Left lung (tissue), 10 donors: ENCODE measurements around the gene KCTD12. TPM values are rescaled to one million over a fixed set of nuclear protein-coding genes. Genes with fewer than 3 reads are reported as not detected.

Experiments
- ATAC-seq: fragments of 200-7000 bp; cut with Tn5 transposase; one replicate; pipeline ENCODE4 v1.9.1; 2020; ENCODE audit warnings: moderate library complexity
- DNase-seq, 4 donors: peaks; one replicate each; pipeline ENCODE4 v3.0.0-alpha.2; 2013 to 2020
- H3K27ac ChIP-seq, 2 donors: fragments of 200-600 bp; sonication (generic) in 1 of 2; one replicate each; pipeline versions ENCODE4 v1.5.0 to v1.8.0; 2020 to 2021
- H3K27me3 ChIP-seq, 2 donors: fragments of 200-600 bp; sonication (generic) in 1 of 2; one replicate each; pipeline versions ENCODE4 v1.5.0 to v1.8.0; 2020 to 2021
- H3K36me3 ChIP-seq, 2 donors: fragments of 200-600 bp; sonication (generic) in 1 of 2; one replicate each; pipeline versions ENCODE4 v1.5.0 to v1.8.0; 2020 to 2021
- H3K4me1 ChIP-seq, 2 donors: fragments of 200-600 bp; one replicate each; pipeline ENCODE4 v1.8.0; 2021
- H3K4me3 ChIP-seq, 2 donors: fragments of 200-600 bp; sonication (generic) in 1 of 2; one replicate each; pipeline versions ENCODE4 v1.5.0 to v1.8.0; 2020 to 2021; ENCODE audit warnings: mild to moderate bottlenecking in 1 of 2
- H3K9me3 ChIP-seq, 2 donors: fragments of 200-600 bp; sonication (generic) in 1 of 2; one replicate each; pipeline versions ENCODE4 v1.5.0 to v1.8.0; 2020 to 2021
- intact Hi-C, 2 donors: fragments of 100-400 bp; cut with DNase I; formaldehyde crosslinking; loops; one replicate each; pipeline versions ENCODE4 v1.11.2 to v1.14.2; 2022
- polyA plus RNA-seq, 6 donors: library from polyadenylated mRNA; unstranded; fragments of 120-200 nt; gene quantifications; one replicate each; pipeline ENCODE4 v1.2.1, GENCODE V29; 2013; ENCODE audit not compliant: insufficient read length in 6 of 6
- total RNA-seq, 2 donors: library from RNA; stranded (reverse); fragmentation: NEBNext Ultra II Directional; extraction: Animal tissue kit (Norgen Biotek cat#: 25700); gene quantifications; one replicate each; pipeline ENCODE4 v1.2.1, GENCODE V29; 2021
- TF ChIP-seq, protein P1 (sequence below), 2 donors: fragments of 200-600 bp; sonication (generic) in 1 of 2; IDR thresholded peaks; one replicate each; pipeline versions ENCODE4 v1.5.0 to v1.8.0; 2021; ENCODE audit warnings: antibody characterized with exemption in 2 of 2
- donor health status: DM: no; HTN: yes; CAD: no.
- donor health status: DM: no; HTN: no; CAD: no.

KCTD12 gene
- total and polyA plus RNA-seq, 8 donors, result 153 to 234 (median 180) TPM

GRCh38 chr13:76875271-76875815 lies 10.9 kb downstream of the KCTD12 start:
- Histone ChIP-seq H3K36me3 (no peaks in the 10 kb centered on the region), H3K9me3 (no peaks in the 10 kb centered on the region), H3K27ac (no peak overlapping the region), H3K27me3 (no peaks in the 10 kb centered on the region), H3K4me3 (no peak overlapping the region), H3K4me1 (peaks cover 0 to 36% of the 10 kb centered on the region in 2 donors)
- TF ChIP-seq, protein P1, sequence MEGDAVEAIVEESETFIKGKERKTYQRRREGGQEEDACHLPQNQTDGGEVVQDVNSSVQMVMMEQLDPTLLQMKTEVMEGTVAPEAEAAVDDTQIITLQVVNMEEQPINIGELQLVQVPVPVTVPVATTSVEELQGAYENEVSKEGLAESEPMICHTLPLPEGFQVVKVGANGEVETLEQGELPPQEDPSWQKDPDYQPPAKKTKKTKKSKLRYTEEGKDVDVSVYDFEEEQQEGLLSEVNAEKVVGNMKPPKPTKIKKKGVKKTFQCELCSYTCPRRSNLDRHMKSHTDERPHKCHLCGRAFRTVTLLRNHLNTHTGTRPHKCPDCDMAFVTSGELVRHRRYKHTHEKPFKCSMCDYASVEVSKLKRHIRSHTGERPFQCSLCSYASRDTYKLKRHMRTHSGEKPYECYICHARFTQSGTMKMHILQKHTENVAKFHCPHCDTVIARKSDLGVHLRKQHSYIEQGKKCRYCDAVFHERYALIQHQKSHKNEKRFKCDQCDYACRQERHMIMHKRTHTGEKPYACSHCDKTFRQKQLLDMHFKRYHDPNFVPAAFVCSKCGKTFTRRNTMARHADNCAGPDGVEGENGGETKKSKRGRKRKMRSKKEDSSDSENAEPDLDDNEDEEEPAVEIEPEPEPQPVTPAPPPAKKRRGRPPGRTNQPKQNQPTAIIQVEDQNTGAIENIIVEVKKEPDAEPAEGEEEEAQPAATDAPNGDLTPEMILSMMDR (IDR thresholded peaks at IDR 0.05), result no peak
- intact Hi-C loops, result no loop called here
- DNase-seq (no peak), ATAC-seq (no peak)

DNA sequence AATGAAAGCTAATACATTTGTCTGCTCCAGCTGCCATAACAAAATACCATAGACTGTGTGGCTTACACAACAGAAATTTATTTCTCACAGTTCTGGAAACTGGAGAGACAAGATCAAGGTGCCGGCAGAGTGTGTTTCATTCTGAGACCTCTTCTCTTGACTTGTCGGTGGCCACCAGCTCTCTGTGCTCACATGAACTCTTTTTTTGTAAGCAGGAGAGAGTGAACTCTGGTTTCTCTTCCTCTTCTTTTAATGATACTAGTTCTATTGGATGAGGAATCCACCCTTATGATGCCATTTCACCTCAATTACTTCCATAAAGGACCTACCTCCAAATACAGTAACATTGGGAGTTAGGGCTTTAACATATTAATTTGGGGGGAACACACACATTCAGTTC lies 11.7 kb downstream of the KCTD12 start:
- no peak overlapping the region for H3K4me3 ChIP-seq
- no peaks in the 10 kb centered on the region for H3K9me3 ChIP-seq
- DNase-seq (no peak), ATAC-seq (peak; percentile 38)
- TF ChIP-seq, protein P1 (IDR thresholded peaks at IDR 0.05), result no peak
- no peaks in the 10 kb centered on the region for H3K27me3 ChIP-seq
- no peak overlapping the region for H3K27ac ChIP-seq
- peaks cover 0 to 29% of the 10 kb centered on the region in 2 donors for H3K4me1 ChIP-seq
- intact Hi-C loops, result no loop called here
- no peaks in the 10 kb centered on the region for H3K36me3 ChIP-seq

DNA sequence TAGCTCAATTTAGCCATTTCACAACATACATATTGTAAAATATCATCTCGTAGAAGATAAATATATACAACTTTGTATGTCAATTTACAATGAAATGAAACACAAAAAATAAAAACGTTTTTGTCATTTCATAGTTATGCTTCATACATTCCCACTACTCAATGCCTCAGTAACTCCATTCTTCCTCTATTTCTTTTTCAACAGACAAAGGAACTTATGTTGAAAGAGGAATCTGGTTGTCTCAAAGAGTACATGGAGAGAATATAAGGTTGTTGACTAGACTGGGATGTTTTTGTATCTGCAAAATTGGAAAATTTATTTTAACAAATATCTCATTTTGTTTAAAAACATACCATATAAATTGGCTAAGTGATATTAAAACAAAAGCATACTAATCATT lies 12.8 kb downstream of the KCTD12 start:
- Histone ChIP-seq H3K9me3 (no peaks in the 10 kb centered on the region), H3K36me3 (no peaks in the 10 kb centered on the region), H3K4me1 (peaks cover 0 to 24% of the 10 kb centered on the region in 2 donors), H3K27me3 (no peaks in the 10 kb centered on the region), H3K27ac (no peak overlapping the region), H3K4me3 (no peak overlapping the region)
- ATAC-seq (no peak), DNase-seq (no peak)
- intact Hi-C loops, result no loop called here
- TF ChIP-seq, protein P1 (IDR thresholded peaks at IDR 0.05), result no peak

DNA sequence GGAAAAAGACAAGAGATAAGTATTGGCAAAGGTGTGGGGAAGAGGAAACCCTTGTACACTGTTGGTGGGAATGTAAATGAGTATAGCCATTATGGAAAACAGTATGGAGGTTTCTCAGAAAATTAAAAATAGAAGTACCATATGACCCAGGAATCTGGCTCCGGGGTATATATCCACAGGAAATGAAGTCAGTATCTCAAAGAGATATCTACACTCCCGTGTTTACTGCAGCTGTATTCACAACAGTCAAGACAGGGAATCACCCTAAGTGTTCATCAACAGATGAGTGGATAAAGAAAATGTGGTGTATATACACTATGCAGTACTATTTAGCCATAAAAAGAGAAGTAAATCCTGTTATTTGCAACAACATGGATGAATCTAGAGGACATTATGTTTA lies 13.5 kb downstream of the KCTD12 start:
- Histone ChIP-seq H3K36me3 (no peaks in the 10 kb centered on the region), H3K27me3 (no peaks in the 10 kb centered on the region), H3K27ac (no peak overlapping the region), H3K4me1 (peaks cover 0 to 17% of the 10 kb centered on the region in 2 donors), H3K9me3 (no peaks in the 10 kb centered on the region), H3K4me3 (no peak overlapping the region)
- TF ChIP-seq, protein P1 (IDR thresholded peaks at IDR 0.05), result no peak
- intact Hi-C loops, result no loop called here
- ATAC-seq (no peak), DNase-seq (no peak)

DNA sequence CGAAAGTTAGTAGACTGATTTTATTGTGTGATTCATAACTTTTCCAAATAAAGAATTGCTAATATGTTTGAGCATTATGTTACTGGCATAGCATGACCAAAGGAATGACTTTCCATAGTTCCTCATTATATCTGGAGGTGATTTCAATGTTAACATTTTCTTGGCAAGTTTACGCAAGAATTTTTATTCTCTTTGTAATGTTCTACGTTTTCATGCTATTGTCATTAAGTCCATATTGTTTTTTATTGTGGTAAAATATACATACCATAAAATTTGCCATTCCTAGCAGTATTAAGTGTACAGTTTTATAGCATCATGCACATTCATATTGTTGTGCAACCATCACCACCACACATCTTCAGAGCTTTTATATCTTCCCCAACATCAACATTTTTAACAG lies 14.8 kb downstream of the KCTD12 start:
- H3K27me3 ChIP-seq, result no peaks in the 10 kb centered on the region
- TF ChIP-seq, protein P1 (IDR thresholded peaks at IDR 0.05), result no peak
- no peak overlapping the region for H3K4me3 ChIP-seq
- no peak overlapping the region for H3K27ac ChIP-seq
- intact Hi-C loops, result no loop called here
- no peaks in the 10 kb centered on the region for H3K36me3 ChIP-seq
- no peak for ATAC-seq
- peaks cover 0 to 16% of the 10 kb centered on the region in 2 donors for H3K4me1 ChIP-seq
- no peaks in the 10 kb centered on the region for H3K9me3 ChIP-seq
- no peak for DNase-seq
